Liver (tissue), 3 donors: ENCODE data around the gene LINGO3.

Experiments used
- ATF3 ChIP-seq: IDR thresholded peaks from 2 replicates; pipeline ENCODE4 v1.6.1; 2016; ENCODE audit warnings: antibody characterized with exemption
- CTCF ChIP-seq: fragments of 150-350 bp; IDR thresholded peaks from 2 replicates; pipeline ENCODE4 v1.5.1; 2017; ENCODE audit warnings: improper control_type of control experiment, low read depth, low read length; ENCODE audit not compliant: missing input control
- EGR1 ChIP-seq, 2 donors: IDR thresholded peaks; 2 replicates each; pipeline ENCODE4 v1.6.1; 2016 to 2018; ENCODE audit warnings: antibody characterized with exemption in 2 of 2, low read depth in 2 of 2
- GABPA ChIP-seq, 2 donors: IDR thresholded peaks in 1 of 2; conservative IDR thresholded peaks in 1 of 2; 2 replicates each; pipeline ENCODE4 v1.6.1; 2016; ENCODE audit warnings: antibody characterized with exemption in 2 of 2, mild to moderate bottlenecking in 1 of 2, moderate library complexity in 1 of 2
- JUND ChIP-seq, 2 donors: IDR thresholded peaks; 2 replicates each; pipeline ENCODE4 v1.6.1; 2016; ENCODE audit warnings: antibody characterized with exemption in 2 of 2
- MAX ChIP-seq: IDR thresholded peaks from 2 replicates; pipeline ENCODE4 v1.6.1; 2016; ENCODE audit warnings: antibody characterized with exemption
- RAD21 ChIP-seq, 2 donors: IDR thresholded peaks; 2 replicates each; pipeline ENCODE4 v1.6.1; 2016; ENCODE audit warnings: antibody characterized with exemption in 2 of 2, mild to moderate bottlenecking in 2 of 2
- REST ChIP-seq: IDR thresholded peaks from 2 replicates; pipeline ENCODE4 v1.6.1; 2016; ENCODE audit warnings: antibody characterized with exemption, mild to moderate bottlenecking
- SP1 ChIP-seq: IDR thresholded peaks from 2 replicates; pipeline ENCODE4 v1.6.1; 2018; ENCODE audit warnings: antibody characterized with exemption, mild to moderate bottlenecking
- TAF1 ChIP-seq: conservative IDR thresholded peaks from 2 replicates; pipeline ENCODE4 v1.6.1; 2016; ENCODE audit warnings: antibody characterized with exemption, mild to moderate bottlenecking
- YY1 ChIP-seq: IDR thresholded peaks from 2 replicates; pipeline ENCODE4 v1.6.1; 2016; ENCODE audit warnings: antibody characterized with exemption, mild to moderate bottlenecking
- ZBTB33 ChIP-seq: IDR thresholded peaks from 2 replicates; pipeline ENCODE4 v1.6.1; 2016; ENCODE audit warnings: antibody characterized with exemption
- donor health status: healthy.
- donor health status: healthy.

- TF ChIP-seq CTCF (no peak), GABPA (IDR thresholded peaks at IDR 0.05 in 1 of 2, conservative IDR thresholded peaks at IDR 0.05 in 1 of 2) (no peak), REST (no peak), MAX (peak; percentile 33), ATF3 (no peak), YY1 (no peak), RAD21 (IDR thresholded peaks at IDR 0.05) (no peak), TAF1 (no peak), ZBTB33 (no peak), JUND (IDR thresholded peaks at IDR 0.05) (no peak), EGR1 (IDR thresholded peaks at IDR 0.05; ENCODE audit: low read depth in 2 of 2) (peak in 1 of 2 donors; percentile 69), SP1 (no peak)
Measured at GRCh38 chr19:2266183-2266993, 41.6 kb downstream of the LINGO3 start.
